GM21717 (cell line): ENCODE measurements around the gene IFTAP.
"Not testable (repeated sequence)": the region's sequence is repeated elsewhere in the genome, so short reads cannot be mapped to it uniquely, and the experiment has no call there.

Source experiments
- ATAC-seq: cut with Tn5 transposase; IDR thresholded peaks from one replicate; pipeline ENCODE4 v1.9.1; 2021; ENCODE audit warnings: mild to moderate bottlenecking, moderate library complexity; ENCODE audit not compliant: unreplicated experiment

Gene IFTAP

GRCh38 chr11:36635066-36635862 is 41.0 kb downstream of the IFTAP start:
- no peak for ATAC-seq

GRCh38 chr11:36638556-36638955 is 44.3 kb downstream of the IFTAP start:
- no peak for ATAC-seq

- ATAC-seq: no peak
Measured at GRCh38 chr11:36657610-36658267, 63.4 kb downstream of the IFTAP start.

GRCh38 chr11:36661359-36661758 is 67.1 kb downstream of the IFTAP start:
- ATAC-seq: not testable (repeated sequence)

GRCh38 chr11:36672815-36673450 is 78.6 kb downstream of the IFTAP start:
- ATAC-seq: no peak

- ATAC-seq: not testable (repeated sequence)
Measured at GRCh38 chr11:36679547-36679946, 85.2 kb downstream of the IFTAP start.

- ATAC-seq: no peak
Measured at GRCh38 chr11:36683818-36684217, 89.5 kb downstream of the IFTAP start.

- ATAC-seq: peak; percentile 88
Measured at GRCh38 chr11:36684840-36685801, 90.8 kb downstream of the IFTAP start.

- no peak for ATAC-seq
Measured at GRCh38 chr11:36688132-36688531, 93.8 kb downstream of the IFTAP start.

GRCh38 chr11:36688571-36689291 is 94.4 kb downstream of the IFTAP start:
- ATAC-seq: no peak

GRCh38 chr11:36689442-36689841 is 95.1 kb downstream of the IFTAP start:
- no peak for ATAC-seq

GRCh38 chr11:36692704-36693103 is 98.4 kb downstream of the IFTAP start:
- ATAC-seq: no peak

GRCh38 chr11:36693139-36693843 is 99.0 kb downstream of the IFTAP start:
- ATAC-seq: no peak

- no peak for ATAC-seq
Measured at GRCh38 chr11:36695111-36695510, 100.8 kb downstream of the IFTAP start.

- no peak for ATAC-seq
Measured at GRCh38 chr11:36695571-36695970, 101.3 kb downstream of the IFTAP start.

GRCh38 chr11:36696550-36696949 is 102.2 kb downstream of the IFTAP start:
- no peak for ATAC-seq

- no peak for ATAC-seq
Measured at GRCh38 chr11:36699271-36699670, 105.0 kb downstream of the IFTAP start.

- no peak for ATAC-seq
Measured at GRCh38 chr11:36700246-36700645, 105.9 kb downstream of the IFTAP start.

- ATAC-seq: peak; percentile 86
Measured at GRCh38 chr11:36702330-36703054, 108.2 kb downstream of the IFTAP start.
